Ovary (tissue), 9 donors: ENCODE data around the gene GALNT16. TPM values are rescaled to one million over a fixed set of nuclear protein-coding genes. Genes with fewer than 3 reads are reported as not detected.

Experiments used
- DNase-seq, 5 donors: peaks; one replicate each; pipeline ENCODE4 v3.0.0-alpha.2; 2019 to 2020
- H3K27ac ChIP-seq, 2 donors: fragments of 200-600 bp; one replicate each; pipeline versions ENCODE4 v1.5.1 to v1.8.0; 2019 to 2022
- H3K27me3 ChIP-seq: fragments of 200-600 bp; one replicate; pipeline ENCODE4 v1.8.0; 2022
- H3K36me3 ChIP-seq: fragments of 200-600 bp; sonication (generic); one replicate; pipeline ENCODE4 v1.5.1; 2019
- H3K4me1 ChIP-seq: one replicate; pipeline ENCODE4 v1.8.1; 2013; ENCODE audit warnings: mild to moderate bottlenecking, moderate library complexity; ENCODE audit not compliant: insufficient read depth
- H3K4me3 ChIP-seq: fragments of 200-600 bp; sonication (generic); one replicate; pipeline ENCODE4 v1.5.1; 2017
- H3K9me3 ChIP-seq, 2 donors: fragments of 200-600 bp in 1 of 2; sonication (generic) in 1 of 2; one replicate each; pipeline versions ENCODE4 v1.5.1 to v1.8.1; 2013 to 2019; ENCODE audit warnings: mild to moderate bottlenecking in 1 of 2, moderate library complexity in 1 of 2
- CTCF ChIP-seq, 3 donors: fragments of 450-650 bp in 2 of 3; fragments of 200-600 bp in 1 of 3; IDR thresholded peaks; one replicate each; pipeline versions ENCODE4 v1.5.1 to v1.8.0; 2016 to 2022; ENCODE audit warnings: antibody characterized with exemption in 3 of 3, mild to moderate bottlenecking in 1 of 3
- EP300 ChIP-seq: sonication (generic); formaldehyde crosslinking; IDR thresholded peaks from one replicate; pipeline ENCODE4 v1.6.1; 2017; ENCODE audit warnings: antibody characterized with exemption
- POLR2A ChIP-seq: fragments of 450-650 bp; IDR thresholded peaks from one replicate; pipeline ENCODE4 v1.6.1; 2017; ENCODE audit warnings: antibody characterized with exemption, mild to moderate bottlenecking, moderate library complexity
- WGBS, 3 donors: extraction: QIAGEN DNeasy Blood & Tissue Kit in 1 of 3; methylation state at CpG; one replicate each; pipeline versions ENCODE4 v1.1.5 to v1.1.7; 2013 to 2017; 5-methylcytosine and 5-hydroxymethylcytosine counted together
- intact Hi-C, 4 donors: fragments of 100-400 bp; cut with DNase I; formaldehyde crosslinking; loops; one replicate each; pipeline versions ENCODE4 v1.11.0 to v1.15.1; 2022 to 2023
- polyA plus RNA-seq, 2 donors: library from polyadenylated mRNA; stranded (reverse); fragments of 200-250 nt in 1 of 2; fragments of 350-450 nt in 1 of 2; fragmentation: Illumina TruSeq in 1 of 2; extraction: RNeasy Lipid Tissue Mini Kit (QIAGEN cat#74804) in 1 of 2; gene quantifications; one replicate each; pipeline ENCODE4 v1.2.3, GENCODE V29; 2013 to 2014
- total RNA-seq, 7 donors: library from RNA; depleted of rRNA in 2 of 7; stranded (reverse); fragments of >200 nt in 2 of 7; fragmentation: NEBNext Ultra II Directional in 3 of 7; extraction: Animal tissue kit (Norgen Biotek cat#: 25700) in 3 of 7; gene quantifications; one replicate each; pipeline versions ENCODE4 v1.1.0 to v1.2.4, GENCODE V29; 2016 to 2023
- donor health status: DM: no; HTN: no; CAD: no; lungs with moderate emphysema.
- donor health status: DM: no; HTN: no; CAD: no.
- donor health status: Bipolar disorder and iron deficiency.
- donor health status: DM: yes; HTN: yes; CAD: no.
- donor health status: DM: no; HTN: no; CAD: no.
- donor health status: DM: yes; HTN: yes; CAD: no.

Gene GALNT16
- total and polyA plus RNA-seq, 9 donors = 0.36 to 5.3 (median 2.0) TPM

GRCh38 chr14:69316449-69317101, 56.6 kb downstream of the GALNT16 start:
- TF ChIP-seq CTCF (IDR thresholded peaks at IDR 0.05) (no peak), EP300 (no peak), POLR2A (no peak)
- no peak overlapping the region for H3K4me3 ChIP-seq
- no peaks in the 10 kb centered on the region for H3K27me3 ChIP-seq
- peak in 1 of 5 donors; percentile 9 for DNase-seq
- WGBS, 3 donors = 77 to 84% (median 81%) methylated on average over 4 of the region's 4 CpGs
- H3K4me1 ChIP-seq = peaks cover 2% of the 10 kb centered on the region
- H3K9me3 ChIP-seq = no peaks in the 10 kb centered on the region
- no peak overlapping the region for H3K27ac ChIP-seq
- H3K36me3 ChIP-seq = no peaks in the 10 kb centered on the region
- intact Hi-C loops = no loop called here

GRCh38 chr14:69317102-69317755, 57.3 kb downstream of the GALNT16 start:
- Histone ChIP-seq H3K27me3 (no peaks in the 10 kb centered on the region), H3K9me3 (no peaks in the 10 kb centered on the region), H3K36me3 (no peaks in the 10 kb centered on the region), H3K4me1 (peaks cover 4% of the 10 kb centered on the region), H3K4me3 (no peak overlapping the region), H3K27ac (no peak overlapping the region)
- intact Hi-C loops = no loop called here
- 24 to 35% (median 32%) methylated on average over 6 of the region's 6 CpGs for WGBS, 3 donors
- TF ChIP-seq POLR2A (no peak), CTCF (IDR thresholded peaks at IDR 0.05) (no peak), EP300 (no peak)
- peak; percentile 51 to 63 (median 59) for DNase-seq

- Histone ChIP-seq H3K4me1 (peaks cover 4% of the 10 kb centered on the region), H3K9me3 (no peaks in the 10 kb centered on the region), H3K36me3 (no peaks in the 10 kb centered on the region), H3K4me3 (no peak overlapping the region), H3K27me3 (no peaks in the 10 kb centered on the region), H3K27ac (no peak overlapping the region)
- WGBS, 3 donors = 79 to 87% (median 85%) methylated on average over 5 of the region's 5 CpGs
- DNase-seq = peak in 1 of 5 donors; percentile 22
- intact Hi-C loops = no loop called here
- TF ChIP-seq EP300 (no peak), POLR2A (no peak), CTCF (IDR thresholded peaks at IDR 0.05) (no peak)
These were observed 57.8 kb downstream of the GALNT16 start for GRCh38 chr14:69317780-69318179.

GRCh38 chr14:69318241-69318640, 58.3 kb downstream of the GALNT16 start:
- no peak for DNase-seq
- WGBS, 3 donors = 93 to 94% (median 94%) methylated on average over 2 of the region's 2 CpGs
- intact Hi-C loops = no loop called here
- H3K27ac ChIP-seq = no peak overlapping the region
- no peaks in the 10 kb centered on the region for H3K27me3 ChIP-seq
- H3K4me3 ChIP-seq = no peak overlapping the region
- peaks cover 4% of the 10 kb centered on the region for H3K4me1 ChIP-seq
- H3K36me3 ChIP-seq = no peaks in the 10 kb centered on the region
- TF ChIP-seq POLR2A (no peak), CTCF (IDR thresholded peaks at IDR 0.05) (no peak), EP300 (no peak)
- H3K9me3 ChIP-seq = no peaks in the 10 kb centered on the region
